HG03066 (cell line): ENCODE data around the gene SNAPC4.
"Not testable (repeated sequence)": the region's sequence is repeated elsewhere in the genome, so short reads cannot be mapped to it uniquely, and the experiment has no call there.

Experiments
- ATAC-seq: cut with Tn5 transposase; IDR thresholded peaks from one replicate; pipeline ENCODE4 v1.9.1; 2021; ENCODE audit warnings: low read depth; ENCODE audit not compliant: unreplicated experiment

The SNAPC4 gene

DNA sequence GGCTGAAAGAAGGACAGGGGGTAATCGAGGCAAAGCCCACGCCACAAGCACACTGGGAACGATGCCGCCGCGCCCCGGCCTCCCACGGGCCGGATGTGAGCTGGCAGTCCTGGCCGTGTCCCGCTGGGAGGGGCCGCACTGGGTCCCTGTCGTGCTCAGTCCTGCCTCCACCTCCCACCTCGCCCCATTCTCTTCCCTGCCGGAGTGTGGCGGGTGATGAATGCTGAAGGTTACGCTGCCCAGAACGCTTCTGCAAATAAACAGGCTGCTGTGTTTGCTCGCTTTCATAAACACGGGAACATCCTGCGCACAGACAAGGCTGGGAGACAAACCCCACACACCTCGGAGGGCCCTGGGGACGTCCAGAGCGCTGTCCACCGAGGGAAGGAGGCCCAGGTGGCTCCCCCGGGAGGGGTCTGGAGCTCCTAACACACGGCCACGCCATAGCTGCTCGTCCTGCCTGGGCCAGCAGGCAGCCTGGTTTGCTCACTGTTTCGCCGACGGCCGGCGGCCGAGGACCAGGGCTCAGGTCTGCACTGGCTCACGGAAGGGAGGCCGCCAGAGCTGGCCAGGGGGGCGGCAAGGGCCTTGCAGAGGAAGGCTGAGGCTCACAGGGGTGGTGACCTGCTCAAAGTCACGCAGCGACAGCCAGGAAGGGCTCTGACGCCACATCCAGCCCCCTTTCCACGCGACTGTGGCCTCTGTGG is 38.8 kb downstream of the SNAPC4 start:
- ATAC-seq = no peak

DNA sequence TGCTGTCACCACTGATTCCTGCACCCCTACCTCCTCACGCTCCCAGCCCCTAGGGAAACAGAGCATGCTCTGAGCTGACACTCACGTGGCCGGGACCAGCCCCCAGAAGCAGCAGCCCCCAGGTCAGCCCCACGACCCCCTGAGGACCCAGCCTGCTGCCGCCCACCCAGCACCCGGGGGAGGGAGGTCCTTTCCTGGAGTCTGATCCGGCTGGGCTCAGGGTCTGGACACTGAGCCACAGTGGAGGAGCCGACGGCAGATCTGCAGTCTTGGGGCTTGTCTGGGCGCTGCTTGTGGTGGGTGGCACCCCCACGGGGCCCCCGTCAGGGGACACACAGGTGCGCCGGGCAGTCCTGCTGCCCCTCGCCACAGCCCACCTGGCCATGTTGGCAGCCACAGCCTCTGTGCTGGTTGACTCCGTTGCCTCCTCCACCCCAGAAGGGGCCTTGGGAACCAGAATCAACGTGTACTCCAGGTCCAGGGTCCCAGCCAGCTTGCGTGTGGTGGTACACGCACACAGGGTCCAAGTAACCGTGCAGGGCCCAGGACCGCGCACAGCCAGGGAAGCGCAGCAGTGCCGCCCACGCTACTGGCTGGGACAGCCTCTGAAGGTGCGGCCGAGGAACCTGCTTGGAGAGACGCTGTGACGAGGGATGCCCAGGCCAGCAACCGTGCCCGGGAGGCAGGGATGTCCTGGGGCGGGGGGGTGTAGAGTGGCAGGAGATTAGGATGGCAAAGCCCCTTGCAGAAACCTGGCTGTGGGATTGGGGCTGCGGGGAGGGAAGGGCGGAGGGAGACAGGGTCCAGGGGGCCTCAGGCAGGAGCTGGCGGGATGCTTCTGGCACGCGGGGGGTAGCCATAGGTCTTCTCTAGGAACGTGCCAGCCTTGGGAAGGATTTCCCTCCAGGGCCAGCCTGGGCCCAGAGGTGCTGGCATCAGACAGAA is 39.9 kb downstream of the SNAPC4 start:
- no peak for ATAC-seq

DNA sequence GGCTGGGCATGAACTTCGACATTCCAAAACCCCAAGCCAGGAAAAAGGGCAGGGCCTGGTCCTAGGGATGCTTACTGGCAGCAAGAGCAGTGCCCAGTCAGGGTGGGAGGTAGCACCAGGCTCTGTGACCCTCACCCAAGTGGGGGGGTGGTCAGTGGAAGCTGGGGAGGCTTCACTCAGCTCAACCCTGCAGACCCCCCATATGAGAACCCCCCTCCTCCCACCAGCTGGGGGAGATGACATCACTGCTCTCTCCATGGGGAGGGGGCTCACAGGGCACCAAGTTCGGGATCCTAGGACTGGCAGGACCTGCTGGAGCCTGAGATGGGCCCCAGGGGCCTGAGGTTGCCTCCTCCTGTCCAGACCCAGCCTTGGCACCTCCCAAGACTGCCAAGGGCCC is 41.1 kb downstream of the SNAPC4 start:
- ATAC-seq = no peak

DNA sequence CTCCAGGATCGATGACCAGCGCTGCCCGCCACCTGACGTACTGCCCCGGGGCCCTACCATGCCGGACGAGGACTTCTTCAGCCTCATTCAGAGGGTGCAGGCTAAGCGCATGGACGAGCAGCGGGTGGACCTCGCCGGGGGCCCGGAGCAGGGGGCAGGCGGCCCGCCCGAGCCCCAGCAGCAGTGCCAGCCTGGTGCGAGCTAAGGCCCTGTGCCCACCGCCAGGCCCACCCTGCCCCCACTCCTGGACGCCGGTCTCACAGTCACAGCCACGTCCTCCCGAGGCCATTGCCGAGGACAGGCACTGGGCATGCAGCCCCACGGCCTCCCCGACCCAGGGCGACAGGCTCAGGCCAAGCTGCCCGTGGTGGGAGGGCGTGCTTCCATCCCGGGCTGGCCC is 42.0 kb downstream of the SNAPC4 start:
- ATAC-seq = no peak

DNA sequence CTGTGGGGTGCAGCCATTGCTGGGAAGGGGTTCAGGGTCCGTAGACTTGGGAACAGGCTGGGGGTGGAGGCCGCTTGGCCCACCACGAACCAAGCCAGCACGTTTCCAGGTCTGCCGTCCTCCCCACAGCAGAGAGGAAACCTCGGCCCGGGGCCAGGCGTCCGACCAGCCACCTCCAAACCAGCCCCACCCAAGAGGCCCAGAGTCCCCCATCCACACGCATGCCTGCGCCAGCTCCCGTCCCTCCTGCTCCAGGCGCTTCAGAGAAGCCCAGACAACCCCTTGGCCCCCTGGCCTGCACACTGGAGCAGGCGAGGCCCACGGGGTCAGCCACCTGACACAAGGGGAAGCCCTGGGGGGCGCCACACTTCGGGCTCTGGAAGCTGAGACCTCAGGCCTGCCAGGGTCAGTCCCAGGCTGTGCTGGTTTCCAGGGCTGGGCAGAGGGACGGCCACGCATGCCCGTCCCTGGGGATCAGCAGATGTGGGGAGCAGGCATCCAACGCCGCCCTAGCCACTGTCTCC is 42.7 kb downstream of the SNAPC4 start:
- no peak for ATAC-seq

DNA sequence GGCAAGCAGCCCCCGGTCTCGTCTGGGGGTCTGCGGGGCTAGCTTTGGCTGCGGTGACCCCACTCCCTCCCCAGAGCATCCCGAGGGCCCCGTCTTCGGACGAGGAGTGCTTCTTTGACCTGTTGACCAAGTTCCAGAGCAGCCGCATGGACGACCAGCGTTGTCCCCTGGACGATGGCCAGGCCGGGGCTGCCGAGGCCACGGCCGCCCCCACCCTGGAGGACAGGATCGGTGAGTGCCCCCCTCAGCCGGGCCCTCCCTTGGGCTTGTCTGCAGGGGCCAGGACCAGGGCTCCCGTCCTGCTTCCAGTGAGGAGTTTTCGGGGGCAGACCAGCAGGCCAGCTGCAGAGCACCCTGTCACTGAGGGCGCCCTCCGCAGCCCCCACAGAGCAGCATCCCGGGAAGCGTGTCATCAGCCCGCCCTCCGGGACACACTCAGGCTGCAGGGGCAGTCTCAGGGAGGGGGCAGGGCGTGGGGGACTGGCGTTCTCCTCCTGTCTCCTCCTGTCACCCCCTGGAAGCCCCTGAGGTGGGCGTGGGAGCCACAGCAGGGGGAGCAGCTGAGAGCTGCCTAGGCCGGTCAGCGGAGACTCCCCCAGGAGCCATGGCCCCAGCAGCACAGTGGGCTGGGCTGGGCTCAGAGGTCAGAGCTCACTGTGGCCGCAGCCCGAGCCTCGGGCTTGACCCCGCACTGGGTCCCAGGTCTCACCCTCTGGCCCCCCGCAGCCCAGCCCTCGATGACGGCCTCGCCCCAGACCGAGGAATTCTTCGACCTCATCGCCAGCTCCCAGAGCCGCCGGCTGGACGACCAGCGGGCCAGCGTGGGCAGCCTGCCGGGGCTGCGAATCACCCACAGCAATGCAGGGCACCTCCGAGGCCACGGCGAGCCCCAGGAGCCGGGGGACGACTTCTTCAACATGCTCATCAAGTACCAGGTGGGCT is 44.1 kb downstream of the SNAPC4 start:
- no peak for ATAC-seq

DNA sequence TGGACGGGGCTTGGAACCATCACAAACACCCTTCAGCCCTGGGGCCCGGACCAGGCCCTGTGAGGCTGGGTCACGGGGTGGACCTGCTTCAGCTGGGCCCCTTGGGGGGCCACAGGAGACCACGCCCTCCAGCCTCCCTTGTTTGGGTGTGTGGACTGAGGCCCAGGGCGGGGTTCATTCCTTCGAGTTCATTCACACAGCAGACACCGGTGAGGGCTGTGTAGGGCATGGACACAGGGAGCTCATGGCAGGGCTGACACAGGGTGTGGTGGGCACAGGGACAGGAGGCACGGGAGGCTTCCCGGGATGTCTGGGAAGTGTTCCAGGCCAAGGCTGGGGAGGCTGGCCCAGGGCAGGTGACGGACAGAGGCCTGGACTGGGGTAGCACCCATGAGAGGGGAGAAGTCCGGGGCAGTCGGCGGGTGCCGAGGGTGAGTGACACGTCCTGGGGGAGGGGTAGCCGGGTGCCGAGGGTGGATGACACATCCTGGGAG is 45.3 kb downstream of the SNAPC4 start:
- no peak for ATAC-seq

DNA sequence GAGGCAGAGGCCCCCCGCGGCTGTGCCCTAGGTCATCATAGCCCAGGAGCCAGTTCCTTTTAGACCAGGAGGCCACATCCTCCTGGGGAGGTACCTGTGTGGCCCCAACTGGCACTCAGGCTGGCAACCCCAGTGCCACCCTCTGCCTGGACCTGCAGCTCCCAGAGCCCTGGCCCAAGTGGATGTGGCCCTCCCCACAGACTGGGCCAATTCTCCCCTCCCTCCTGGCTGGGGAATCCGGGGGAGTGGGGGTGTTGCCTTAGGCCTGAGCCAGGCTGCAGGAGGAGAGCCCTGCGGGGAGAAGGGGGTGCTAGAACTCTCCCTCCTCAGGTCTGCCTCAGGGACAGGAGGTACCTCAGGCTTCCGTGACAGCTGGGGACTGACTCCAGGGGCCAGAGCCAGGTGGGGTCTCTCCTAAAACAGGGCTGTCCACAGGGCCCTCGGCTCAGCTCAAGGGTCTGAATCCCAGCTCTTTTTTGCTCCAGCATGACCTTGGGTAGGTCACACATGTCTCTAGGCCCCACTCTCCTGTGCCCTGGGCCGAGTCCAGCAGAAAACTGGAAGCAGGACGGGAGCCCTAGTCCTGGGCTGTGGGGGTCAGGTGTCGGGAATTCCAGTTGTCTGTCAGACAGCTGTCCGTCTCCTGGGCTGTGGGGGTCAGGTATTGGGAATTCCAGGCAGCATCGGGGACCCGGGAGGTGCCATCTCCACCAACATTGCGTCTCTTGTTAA is 46.0 kb downstream of the SNAPC4 start:
- ATAC-seq = no peak

DNA sequence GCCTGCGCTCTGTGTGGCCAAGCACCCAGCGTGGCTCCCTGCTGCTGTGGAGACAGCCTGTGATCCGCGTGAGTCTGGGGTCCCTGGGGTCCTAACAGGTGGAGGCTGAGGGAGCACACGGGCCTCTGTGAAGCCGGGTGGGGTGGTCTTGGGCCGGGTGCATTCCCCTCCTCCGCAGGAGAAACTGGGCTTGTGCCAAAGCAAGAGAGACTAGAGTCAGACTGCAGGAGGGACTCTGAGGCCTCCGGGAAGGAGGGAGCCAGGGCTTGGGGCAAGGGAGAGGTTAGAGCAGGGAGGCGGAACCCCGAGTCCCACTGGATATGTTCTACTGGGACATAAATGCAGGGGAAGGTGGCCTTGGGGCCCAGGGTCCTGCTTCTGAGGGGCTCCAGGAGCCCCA is 46.9 kb downstream of the SNAPC4 start:
- no peak for ATAC-seq

DNA sequence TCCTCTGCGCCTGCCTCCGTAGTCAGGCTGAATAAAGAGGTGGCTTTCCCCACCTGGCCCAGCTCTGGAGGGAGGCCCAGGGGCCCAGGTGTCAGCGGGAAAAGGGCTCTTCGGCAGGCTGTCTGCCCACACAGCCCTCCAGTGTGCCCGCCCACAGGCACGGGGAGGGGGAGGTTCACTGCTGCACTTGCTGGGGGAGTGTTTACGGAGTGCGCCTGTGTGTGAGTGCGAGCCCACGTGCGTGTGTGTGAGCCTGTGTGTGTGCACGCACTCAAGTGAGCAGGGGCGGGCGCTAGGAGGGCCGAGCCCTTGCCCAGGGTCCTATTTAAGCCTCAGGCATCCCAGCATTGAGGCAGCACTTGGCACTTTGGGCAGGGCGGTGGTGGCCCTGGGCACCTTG is 47.3 kb downstream of the SNAPC4 start:
- ATAC-seq = no peak

DNA sequence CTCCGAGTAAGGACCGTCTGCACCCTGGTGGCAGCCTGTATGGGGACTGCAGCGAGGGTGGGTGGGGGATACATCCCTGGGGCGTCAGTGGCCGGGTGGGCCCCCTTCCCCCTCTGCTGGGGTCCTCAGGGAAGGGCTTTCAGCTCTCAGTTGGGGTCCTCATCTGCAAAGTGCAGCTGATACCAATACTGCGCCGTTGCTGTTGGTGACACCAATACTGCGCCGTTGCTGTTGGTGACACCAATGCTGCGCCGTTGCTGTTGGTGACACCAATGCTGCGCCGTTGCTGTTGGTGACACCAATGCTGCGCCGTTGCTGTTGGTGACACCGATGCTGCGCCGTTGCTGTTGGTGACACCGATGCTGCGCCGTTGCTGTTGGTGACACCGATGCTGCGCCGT is 48.1 kb downstream of the SNAPC4 start:
- not testable (repeated sequence) for ATAC-seq

DNA sequence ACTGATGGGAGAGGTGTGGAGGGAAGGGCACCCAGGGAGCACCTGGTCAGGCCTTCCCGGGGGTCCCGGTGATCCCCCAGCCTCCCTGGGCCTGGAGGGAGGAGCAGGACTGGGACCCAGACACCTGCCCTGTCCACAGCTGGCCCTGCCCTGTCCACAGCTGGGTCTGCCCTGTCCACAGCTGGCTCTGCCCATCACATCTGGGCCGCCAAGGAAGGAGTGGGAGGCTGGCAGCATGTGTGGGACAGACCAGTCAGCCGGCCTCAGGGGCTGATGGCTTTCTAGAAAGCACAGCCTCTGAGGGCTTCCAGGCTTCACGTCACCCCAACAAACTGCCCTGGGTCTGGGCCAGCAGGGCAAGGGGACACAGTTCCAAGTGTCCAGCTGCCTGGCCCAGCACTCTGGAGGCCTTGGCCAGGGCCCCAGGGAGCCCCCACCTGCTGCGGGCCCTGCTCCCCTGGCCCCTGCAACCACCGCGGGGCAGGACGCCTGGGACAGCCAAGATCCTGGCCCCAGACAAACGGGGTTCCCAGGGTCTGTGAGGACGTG is 48.6 kb downstream of the SNAPC4 start:
- ATAC-seq = no peak
